CD14-positive monocyte (primary cell): ENCODE data around the gene MAPRE3. TPM values are rescaled to one million over a fixed set of nuclear protein-coding genes. Genes with fewer than 3 reads are reported as not detected.
A peak's percentile ranks its signal among the peaks of the same experiment; 100 is the strongest.

Experiments used
- DNase-seq, 3 donors: peaks; one replicate each; pipeline ENCODE4 v3.0.0-alpha.2; 2011 to 2022
- H2AFZ ChIP-seq: 2 replicates; pipeline ENCODE4 v1.6.0; 2012; ENCODE audit warnings: mild to moderate bottlenecking, low read depth, low read length, inconsistent platforms; ENCODE audit not compliant: insufficient read depth, poor library complexity, severe bottlenecking
- H3K27ac ChIP-seq, 2 donors: 1 replicate in 1 of 2; 2 replicates in 1 of 2; pipeline ENCODE4 v1.5.1; 2012 to 2013; ENCODE audit warnings: low read length in 2 of 2, control low read depth in 1 of 2, inconsistent platforms in 1 of 2, low read depth in 1 of 2, mild to moderate bottlenecking in 1 of 2
- H3K27me3 ChIP-seq, 2 donors: one replicate each; pipeline versions ENCODE4 v1.6.0 to v1.6.1; 2011 to 2013; ENCODE audit warnings: low read length in 2 of 2; ENCODE audit not compliant: control insufficient read depth in 2 of 2, insufficient read depth in 2 of 2
- H3K36me3 ChIP-seq, 2 donors: replicated peaks in 1 of 2; 1 replicate in 1 of 2; 2 replicates in 1 of 2; pipeline versions ENCODE4 v1.5.1 to v1.6.1; 2012 to 2013; ENCODE audit warnings: low read length in 2 of 2, control low read depth in 1 of 2, inconsistent platforms in 1 of 2, mild to moderate bottlenecking in 1 of 2; ENCODE audit not compliant: insufficient read depth in 2 of 2, control insufficient read depth in 1 of 2
- H3K4me1 ChIP-seq, 2 donors: 1 replicate in 1 of 2; 2 replicates in 1 of 2; pipeline versions ENCODE4 v1.5.1 to v1.6.1; 2012 to 2013; ENCODE audit warnings: low read length in 2 of 2, control low read depth in 1 of 2, inconsistent platforms in 1 of 2, mild to moderate bottlenecking in 1 of 2, moderate library complexity in 1 of 2; ENCODE audit not compliant: insufficient read depth in 2 of 2, control insufficient read depth in 1 of 2
- H3K4me2 ChIP-seq: replicated peaks from 2 replicates; pipeline ENCODE3; 2012; ENCODE audit warnings: low read length, moderate library complexity, mild to moderate bottlenecking; ENCODE audit not compliant: poor library complexity, severe bottlenecking; ENCODE audit errors: extremely low read depth
- H3K4me3 ChIP-seq, 3 experiments: fragments of 200-600 bp in 1 of 3; sonication (generic) in 1 of 3; replicated peaks in 1 of 3; 1 replicate in 2 of 3; 2 replicates in 1 of 3; pipeline ENCODE4 v1.5.1; 2011 to 2013; ENCODE audit warnings: low read length in 3 of 3, mild to moderate bottlenecking in 3 of 3, control low read depth in 2 of 3, low read depth in 2 of 3, inconsistent platforms in 1 of 3, moderate library complexity in 1 of 3
- H3K79me2 ChIP-seq: 2 replicates; pipeline ENCODE4 v1.6.0; 2012; ENCODE audit warnings: mild to moderate bottlenecking, control low read depth, inconsistent platforms, low read length, moderate library complexity; ENCODE audit not compliant: insufficient read depth
- H3K9ac ChIP-seq: 2 replicates; pipeline ENCODE4 v1.6.0; 2017; ENCODE audit warnings: low read length, mild to moderate bottlenecking; ENCODE audit not compliant: insufficient read depth, poor library complexity, severe bottlenecking
- H3K9me3 ChIP-seq, 2 donors: replicated peaks in 1 of 2; 1 replicate in 1 of 2; 2 replicates in 1 of 2; pipeline versions ENCODE4 v1.5.1 to v1.6.1; 2012 to 2013; ENCODE audit warnings: low read length in 2 of 2, control low read depth in 1 of 2; ENCODE audit not compliant: control insufficient read depth in 1 of 2, insufficient read depth in 1 of 2
- H4K20me1 ChIP-seq: 2 replicates; pipeline ENCODE4 v1.6.0; 2012; ENCODE audit warnings: mild to moderate bottlenecking, low read length, control low read depth, moderate library complexity; ENCODE audit not compliant: insufficient read depth
- H3K27ac Mint-ChIP-seq, 7 donors: one replicate each; pipeline ENCODE4 v1.8.0; 2020; ENCODE audit warnings: mild to moderate bottlenecking in 7 of 7, mixed read lengths in 7 of 7, moderate library complexity in 6 of 7, inconsistent platforms in 2 of 7
- H3K27me3 Mint-ChIP-seq, 3 donors: one replicate each; pipeline ENCODE4 v1.8.0; 2021 to 2022; ENCODE audit warnings: low read depth in 3 of 3, mild to moderate bottlenecking in 3 of 3, mixed read lengths in 3 of 3, moderate library complexity in 3 of 3, inconsistent platforms in 1 of 3
- H3K36me3 Mint-ChIP-seq, 2 donors: one replicate each; pipeline ENCODE4 v1.8.0; 2020; ENCODE audit warnings: mixed read lengths in 2 of 2, inconsistent platforms in 1 of 2, mild to moderate bottlenecking in 1 of 2
- H3K4me1 Mint-ChIP-seq: one replicate; pipeline ENCODE4 v1.8.0; 2020; ENCODE audit warnings: mild to moderate bottlenecking, mixed read lengths
- H3K4me3 Mint-ChIP-seq, 2 donors: one replicate each; pipeline ENCODE4 v1.8.0; 2020; ENCODE audit warnings: mild to moderate bottlenecking in 2 of 2, mixed read lengths in 2 of 2, moderate library complexity in 1 of 2
- H3K9me3 Mint-ChIP-seq, 7 donors: one replicate each; pipeline ENCODE4 v1.8.0; 2020 to 2022; ENCODE audit warnings: mixed read lengths in 7 of 7, mild to moderate bottlenecking in 6 of 7, moderate library complexity in 6 of 7, inconsistent platforms in 2 of 7
- CTCF ChIP-seq: fragments of 200-600 bp; IDR thresholded peaks from one replicate; pipeline ENCODE4 v1.8.0; 2022; ENCODE audit warnings: antibody characterized with exemption, mild to moderate bottlenecking
- WGBS: methylation state at CpG from one replicate; pipeline ENCODE4 v1.1.5; 2013; ENCODE audit warnings: missing lambda C conversion rate; ENCODE audit not compliant: insufficient coverage; 5-methylcytosine and 5-hydroxymethylcytosine counted together
- intact Hi-C, 2 donors: fragments of 100-400 bp; cut with micrococcal nuclease; formaldehyde crosslinking; loops; one replicate each; pipeline versions ENCODE4 v1.15.0 to v1.15.1; 2023
- polyA plus RNA-seq, 3 donors: library from polyadenylated mRNA; depleted of rRNA in 1 of 3; unstranded in 2 of 3; stranded (reverse) in 1 of 3; fragments of 300-500 nt in 2 of 3; fragments of >200 nt in 1 of 3; fragmentation: Illumina TruSeq in 2 of 3; gene quantifications; 1 replicate in 2 of 3; 2 replicates in 1 of 3; pipeline ENCODE4 v1.2.3, GENCODE V29; 2012 to 2021

The MAPRE3 gene
- polyA plus RNA-seq, 3 donors = 2.4 to 14.4 (median 3.5) TPM

GRCh38 chr2:27042985-27043634, 72.7 kb downstream of the MAPRE3 start:
- Mint-ChIP-seq H3K4me3 (no peak overlapping the region), H3K27me3 (no peaks in the 10 kb centered on the region), H3K36me3 (peaks cover 44 to 50% of the 10 kb centered on the region in 2 donors), H3K9me3 (no peaks in the 10 kb centered on the region), H3K27ac (no peak overlapping the region), H3K4me1 (no peaks in the 10 kb centered on the region)
- H3K27ac ChIP-seq = no peak overlapping the region
- H3K4me3 ChIP-seq = no peak overlapping the region
- H3K36me3 ChIP-seq = peaks cover 42 to 52% of the 10 kb centered on the region in 2 donors
- no peak overlapping the region for H3K4me2 ChIP-seq
- H4K20me1 ChIP-seq = no peaks in the 10 kb centered on the region
- H3K27me3 ChIP-seq = no peaks in the 10 kb centered on the region
- no peak overlapping the region for H2AFZ ChIP-seq
- no peak for DNase-seq
- TF ChIP-seq CTCF = no peak
- no peak overlapping the region for H3K9ac ChIP-seq
- H3K79me2 ChIP-seq = no peaks in the 10 kb centered on the region
- no peaks in the 10 kb centered on the region for H3K4me1 ChIP-seq
- no peaks in the 10 kb centered on the region for H3K9me3 ChIP-seq
- 93% methylated on average over 3 of the region's 7 CpGs for WGBS
- intact Hi-C loops = no loop called here

- Mint-ChIP-seq H3K36me3 (peaks cover 0 to 9% of the 10 kb centered on the region in 2 donors), H3K27me3 (peaks cover 5 to 15% (median 12%) of the 10 kb centered on the region in 3 donors), H3K4me1 (peaks cover 19% of the 10 kb centered on the region), H3K27ac (peak overlapping the region in 4 of 7 donors; percentile 14 to 95 (median 31)), H3K9me3 (no peaks in the 10 kb centered on the region), H3K4me3 (peak overlapping the region; percentile 97)
- no peaks in the 10 kb centered on the region for H4K20me1 ChIP-seq
- peaks cover 19 to 30% of the 10 kb centered on the region in 2 donors for H3K4me1 ChIP-seq
- DNase-seq = peak in 2 of 3 donors; percentile 9 to 43
- H3K36me3 ChIP-seq = peaks cover 0 to 6% of the 10 kb centered on the region in 2 donors
- H3K27ac ChIP-seq = no peak overlapping the region
- H2AFZ ChIP-seq = peak overlapping the region; percentile 97
- H3K4me2 ChIP-seq = peak overlapping the region; percentile 90
- intact Hi-C loops = loop anchor here (5.0 kb wide), 1 partner anchor 38 kb away; the partner anchor contains the start of gene KHK (in 2 of the 2)
- H3K27me3 ChIP-seq = peaks cover 0 to 6% of the 10 kb centered on the region in 2 donors
- 7% methylated on average over 47 of the region's 52 CpGs for WGBS
- TF ChIP-seq CTCF = no peak
- H3K4me3 ChIP-seq = peak overlapping the region; percentile 59 to 85 (median 64)
- H3K79me2 ChIP-seq = no peaks in the 10 kb centered on the region
- H3K9me3 ChIP-seq = no peaks in the 10 kb centered on the region
- H3K9ac ChIP-seq = peak overlapping the region; percentile 67
Observed at GRCh38 chr2:27049422-27050280, 79.2 kb downstream of the MAPRE3 start.
